ENCODE data around the gene EIF2S2. TPM values are rescaled to one million over a fixed set of nuclear protein-coding genes. Genes with fewer than 3 reads are reported as not detected.

EIF2S2 gene
- total RNA-seq, 2 experiments from 2014 or later, result 87.7 to 106 TPM

- no peak overlapping the region for H3K27ac Mint-ChIP-seq
- H3K4me3 Mint-ChIP-seq, result no peak overlapping the region
- CTCF ChIA-PET, result no interaction called here
- H3K4me1 Mint-ChIP-seq, result peaks cover 3% of the 10 kb centered on the region
- peaks cover 74% of the 10 kb centered on the region for H3K36me3 Mint-ChIP-seq
- DNase-seq (no peak), ATAC-seq (no peak)
- no peaks in the 10 kb centered on the region for H3K9me3 Mint-ChIP-seq (ENCODE audit: low read depth)
- H3K27me3 Mint-ChIP-seq, result no peaks in the 10 kb centered on the region
Measured at GRCh38 chr20:34093895-34094294, 18.1 kb downstream of the EIF2S2 start.

- H3K36me3 Mint-ChIP-seq, result peaks cover 73% of the 10 kb centered on the region
- H3K27me3 Mint-ChIP-seq, result no peaks in the 10 kb centered on the region
- CTCF ChIA-PET, result interaction anchor here (1.2 kb wide), 1 partner anchor 9 kb away, joined by 3 read pairs; no protein-coding TSS in a partner anchor
- no peak for DNase-seq
- H3K4me1 Mint-ChIP-seq, result peaks cover 5% of the 10 kb centered on the region
- no peak for ATAC-seq
- H3K9me3 Mint-ChIP-seq (ENCODE audit: low read depth), result no peaks in the 10 kb centered on the region
- no peak overlapping the region for H3K27ac Mint-ChIP-seq
- H3K4me3 Mint-ChIP-seq, result no peak overlapping the region
Measured at GRCh38 chr20:34091637-34092200, 20.3 kb downstream of the EIF2S2 start.

DNA sequence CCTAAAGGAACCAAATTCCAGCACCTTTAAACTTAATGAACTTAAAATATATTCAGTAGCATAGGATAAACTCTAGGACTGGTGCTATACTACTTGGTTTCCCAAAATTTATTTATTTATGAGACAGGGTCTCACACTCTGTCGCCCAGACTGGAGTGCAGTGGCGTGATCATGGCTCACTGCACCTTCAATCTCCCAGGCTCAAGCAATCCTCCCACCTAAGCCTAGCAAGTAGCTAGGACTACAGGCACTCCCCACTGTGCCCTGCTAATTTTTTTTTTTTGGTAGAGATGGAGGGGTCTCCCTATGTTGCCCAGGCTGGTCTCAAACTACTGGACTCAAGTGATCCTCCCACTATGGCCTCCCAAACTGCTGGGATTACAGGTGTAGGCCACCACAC, 21.4 kb downstream of the EIF2S2 start:
- DNase-seq, result no peak
- H3K4me3 Mint-ChIP-seq, result no peak overlapping the region
- H3K9me3 Mint-ChIP-seq (ENCODE audit: low read depth), result no peaks in the 10 kb centered on the region
- no peak overlapping the region for H3K27ac Mint-ChIP-seq
- no peak for ATAC-seq
- H3K36me3 Mint-ChIP-seq, result peaks cover 66% of the 10 kb centered on the region
- no peaks in the 10 kb centered on the region for H3K27me3 Mint-ChIP-seq
- H3K4me1 Mint-ChIP-seq, result peaks cover 5% of the 10 kb centered on the region
- CTCF ChIA-PET, result interaction anchor here (1.2 to 1.3 kb wide), 2 partner anchors 10 to 37 kb away, joined by 3 read pairs; no protein-coding TSS in a partner anchor

DNA sequence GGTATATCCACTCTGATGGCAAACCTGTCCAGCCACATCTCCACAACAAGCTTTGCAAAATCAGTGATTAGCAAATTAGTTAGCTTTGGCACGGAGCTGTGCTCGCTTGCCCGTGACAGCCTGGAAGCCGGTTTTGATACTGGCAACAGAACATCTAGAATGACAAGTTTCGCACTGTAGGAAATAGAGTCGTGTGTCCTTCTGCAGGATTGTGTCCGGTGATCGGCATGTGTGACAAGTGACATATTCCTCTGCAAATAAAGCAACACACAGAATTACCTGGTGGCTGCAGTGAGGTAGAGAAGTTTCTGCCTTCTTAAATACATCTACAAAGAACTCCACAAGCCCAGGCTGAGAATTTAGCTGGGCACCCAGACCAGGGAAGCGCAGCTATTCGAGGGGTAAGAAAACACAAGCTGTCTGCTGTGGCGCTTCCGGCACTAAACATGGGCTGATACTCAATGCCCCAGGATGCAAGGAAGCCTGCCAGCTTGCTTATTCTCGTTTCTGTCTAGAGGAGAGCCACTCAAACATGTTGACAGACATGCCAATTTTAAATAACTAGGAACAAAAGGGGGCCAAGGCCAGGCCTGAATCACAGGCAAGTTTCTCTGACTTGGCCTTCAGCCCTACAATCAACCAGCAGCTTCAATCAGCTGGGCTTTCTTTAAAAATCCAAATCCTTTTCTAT, 22.2 kb downstream of the EIF2S2 start:
- ATAC-seq (no peak), DNase-seq (no peak)
- Mint-ChIP-seq H3K4me3 (no peak overlapping the region), H3K27ac (no peak overlapping the region), H3K9me3 (ENCODE audit: low read depth) (no peaks in the 10 kb centered on the region), H3K4me1 (peaks cover 5% of the 10 kb centered on the region), H3K27me3 (no peaks in the 10 kb centered on the region), H3K36me3 (peaks cover 66% of the 10 kb centered on the region)
- CTCF ChIA-PET, result interaction anchor here (1.2 to 1.3 kb wide), 2 partner anchors 11 to 36 kb away, joined by 3 read pairs; no protein-coding TSS in a partner anchor

DNA sequence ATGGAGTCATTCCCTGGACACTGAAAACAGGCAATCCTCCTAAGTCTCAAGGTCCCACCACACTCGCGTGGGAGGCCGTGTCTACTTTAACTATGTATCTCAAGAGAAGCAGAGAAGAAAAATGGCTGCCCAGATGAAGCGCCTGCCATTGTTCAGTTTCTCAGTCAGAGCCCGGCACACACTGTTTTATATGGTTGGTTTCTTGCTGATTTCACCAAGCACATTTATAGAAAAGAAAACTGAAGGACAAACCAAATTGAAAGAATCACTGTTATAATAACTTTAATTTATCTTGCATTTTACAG, 22.9 kb downstream of the EIF2S2 start:
- CTCF ChIA-PET, result no interaction called here
- Mint-ChIP-seq H3K27ac (no peak overlapping the region), H3K36me3 (peaks cover 67% of the 10 kb centered on the region), H3K4me1 (peaks cover 5% of the 10 kb centered on the region), H3K27me3 (no peaks in the 10 kb centered on the region), H3K4me3 (no peak overlapping the region), H3K9me3 (ENCODE audit: low read depth) (no peaks in the 10 kb centered on the region)
- DNase-seq, result no peak
- ATAC-seq, result no peak

DNA sequence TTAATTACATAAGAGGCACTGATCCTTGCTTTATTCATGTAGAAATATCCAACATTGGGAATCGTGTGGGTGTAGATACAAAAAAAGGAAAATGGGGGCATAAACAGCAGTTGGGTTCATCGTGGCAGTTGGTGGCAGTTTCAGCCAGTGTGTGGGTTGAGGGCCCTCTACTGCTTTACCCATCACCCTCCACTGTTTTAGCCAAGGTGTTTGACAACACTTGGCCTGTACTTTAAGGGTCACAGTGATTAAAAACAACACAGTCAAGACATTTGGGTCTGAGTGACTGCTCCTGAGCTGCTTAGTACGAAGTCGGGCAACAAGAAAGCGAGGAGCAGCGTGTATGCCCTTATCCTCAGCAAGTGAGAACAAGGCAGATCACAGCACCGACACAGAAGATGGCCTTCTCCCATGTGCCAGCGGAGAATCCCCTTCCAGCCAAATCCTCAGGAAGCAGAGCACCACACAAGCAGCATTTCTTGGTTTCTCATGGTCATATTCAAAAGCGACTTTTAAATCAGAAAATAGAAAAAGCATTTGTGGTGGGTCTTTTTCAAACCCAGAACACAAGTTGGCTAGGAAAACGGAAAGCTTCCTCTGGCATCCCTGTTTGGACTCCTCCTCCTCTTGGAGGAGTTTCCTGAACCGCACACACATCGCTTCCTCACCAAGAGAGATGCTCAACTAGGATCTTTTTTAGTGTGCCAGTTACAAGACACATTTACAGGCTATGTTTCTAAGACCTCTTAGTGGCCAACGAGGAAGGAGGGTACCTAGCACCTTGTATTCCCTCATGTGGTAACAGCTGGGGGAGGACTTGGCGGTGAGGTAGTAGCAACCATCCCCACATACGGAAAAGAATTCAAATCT, 23.5 kb downstream of the EIF2S2 start:
- peaks cover 5% of the 10 kb centered on the region for H3K4me1 Mint-ChIP-seq
- H3K4me3 Mint-ChIP-seq, result no peak overlapping the region
- CTCF ChIA-PET, result no interaction called here
- no peak for DNase-seq
- no peak for ATAC-seq
- peak overlapping the region; percentile 33 for H3K27ac Mint-ChIP-seq
- H3K36me3 Mint-ChIP-seq, result peaks cover 62% of the 10 kb centered on the region
- H3K27me3 Mint-ChIP-seq, result no peaks in the 10 kb centered on the region
- no peaks in the 10 kb centered on the region for H3K9me3 Mint-ChIP-seq (ENCODE audit: low read depth)

DNA sequence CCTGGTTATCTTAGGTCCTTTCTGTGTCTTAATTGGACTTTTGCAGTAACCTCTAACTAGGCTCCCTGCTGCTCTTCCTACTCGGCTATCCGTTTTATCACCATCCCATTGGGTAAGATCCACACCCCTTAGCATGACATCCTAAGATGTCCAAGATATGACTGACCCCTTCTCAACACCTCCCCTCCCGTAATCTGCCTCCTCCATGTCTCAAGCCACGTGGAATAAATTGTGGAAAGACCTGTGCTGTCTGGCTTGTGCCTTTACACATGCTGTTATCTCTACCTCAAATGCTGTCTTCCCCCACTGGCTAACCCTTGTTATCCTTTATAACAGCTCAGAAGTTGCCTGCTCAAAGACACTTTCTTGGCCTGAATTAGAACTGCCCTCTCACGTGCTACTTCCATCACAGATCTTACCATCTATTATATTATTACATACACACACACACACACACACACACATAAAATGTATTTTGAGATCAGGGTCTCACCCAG, 26.5 kb downstream of the EIF2S2 start:
- peaks cover 46% of the 10 kb centered on the region for H3K36me3 Mint-ChIP-seq
- no peak overlapping the region for H3K27ac Mint-ChIP-seq
- DNase-seq (no peak), ATAC-seq (no peak)
- no peaks in the 10 kb centered on the region for H3K9me3 Mint-ChIP-seq (ENCODE audit: low read depth)
- CTCF ChIA-PET, result no interaction called here
- H3K4me1 Mint-ChIP-seq, result peaks cover 5% of the 10 kb centered on the region
- no peaks in the 10 kb centered on the region for H3K27me3 Mint-ChIP-seq
- H3K4me3 Mint-ChIP-seq, result no peak overlapping the region

DNA sequence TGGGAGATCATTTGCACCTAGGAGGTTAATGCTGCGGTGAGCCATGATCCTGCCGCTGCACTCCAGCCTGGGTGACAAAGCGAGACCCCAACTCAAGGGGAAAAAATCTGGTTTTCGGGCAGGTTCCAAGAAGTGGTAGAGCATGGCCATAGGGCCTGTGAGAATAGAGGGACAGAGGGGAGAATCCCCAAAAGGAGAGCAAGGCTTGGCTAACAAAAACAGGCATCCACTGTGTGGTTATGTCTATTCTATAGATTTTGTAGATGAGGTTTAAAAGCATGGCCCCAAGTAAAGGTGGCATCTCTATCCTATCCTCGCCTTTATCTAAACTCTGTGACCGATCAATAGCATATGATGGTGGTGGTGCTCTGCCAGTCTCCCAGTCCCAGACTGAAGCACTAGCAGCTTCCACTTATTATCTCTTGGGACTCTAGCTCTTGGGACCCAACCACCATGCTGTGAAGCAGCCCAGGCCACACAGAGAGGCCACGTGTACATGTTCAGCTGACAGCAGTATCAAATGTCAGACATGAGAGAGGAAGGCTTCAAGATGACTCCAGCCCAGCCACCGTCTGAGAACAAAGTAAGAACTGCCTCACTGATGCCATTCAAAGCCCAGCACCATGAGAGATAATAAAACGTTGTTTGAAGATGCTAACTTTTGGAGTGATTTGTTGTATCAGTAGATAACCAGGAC, 27.7 kb downstream of the EIF2S2 start:
- Mint-ChIP-seq H3K36me3 (peaks cover 41% of the 10 kb centered on the region), H3K27ac (peak overlapping the region; percentile 35)

GRCh38 chr20:34083781-34084180, 28.3 kb downstream of the EIF2S2 start:
- Mint-ChIP-seq H3K27me3 (no peaks in the 10 kb centered on the region), H3K36me3 (peaks cover 37% of the 10 kb centered on the region), H3K4me3 (no peak overlapping the region), H3K9me3 (ENCODE audit: low read depth) (no peaks in the 10 kb centered on the region), H3K27ac (no peak overlapping the region), H3K4me1 (peaks cover 5% of the 10 kb centered on the region)
- DNase-seq (no peak), ATAC-seq (no peak)
- CTCF ChIA-PET, result no interaction called here

More for the DNA sequence above, 27.7 kb downstream of the EIF2S2 start:
- Mint-ChIP-seq H3K4me1 (peaks cover 5% of the 10 kb centered on the region), H3K27me3 (no peaks in the 10 kb centered on the region), H3K4me3 (no peak overlapping the region), H3K9me3 (ENCODE audit: low read depth) (no peaks in the 10 kb centered on the region)
- CTCF ChIA-PET, result no interaction called here
- no peak for ATAC-seq
- DNase-seq, result no peak

DNA sequence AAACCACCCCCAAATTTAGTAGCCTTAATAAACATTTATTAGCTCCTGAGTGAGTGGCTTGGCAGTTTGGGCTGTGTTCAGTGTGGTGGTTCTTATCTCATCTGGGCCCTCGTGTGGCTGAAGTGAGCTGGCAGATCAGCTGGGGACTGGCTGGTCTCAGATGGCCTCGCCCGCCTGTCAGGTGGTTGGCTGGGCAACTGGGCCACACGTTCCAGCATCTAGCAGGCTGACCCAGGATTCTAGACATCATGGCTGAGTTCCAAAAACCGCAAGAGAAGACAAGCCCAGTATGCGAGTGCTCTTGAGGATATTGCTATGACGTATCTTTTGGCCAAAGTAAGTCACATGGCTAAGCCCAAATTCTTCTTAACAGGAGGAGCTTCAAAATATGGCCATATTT, 28.9 kb downstream of the EIF2S2 start:
- Mint-ChIP-seq H3K27ac (no peak overlapping the region), H3K4me3 (no peak overlapping the region), H3K9me3 (ENCODE audit: low read depth) (no peaks in the 10 kb centered on the region), H3K27me3 (no peaks in the 10 kb centered on the region), H3K36me3 (peaks cover 32% of the 10 kb centered on the region), H3K4me1 (peaks cover 1% of the 10 kb centered on the region)
- CTCF ChIA-PET, result interaction anchor here (1.1 to 2.0 kb wide), 5 partner anchors 9 to 47 kb away, joined by 3 to 6 read pairs (median 3); no protein-coding TSS in a partner anchor
- ATAC-seq (no peak), DNase-seq (no peak)

GRCh38 chr20:34082232-34082887, 29.7 kb downstream of the EIF2S2 start:
- CTCF ChIA-PET, result interaction anchor here (1.1 to 2.0 kb wide), 5 partner anchors 9 to 48 kb away, joined by 3 to 6 read pairs (median 3); no protein-coding TSS in a partner anchor
- no peaks in the 10 kb centered on the region for H3K27me3 Mint-ChIP-seq
- H3K36me3 Mint-ChIP-seq, result peaks cover 28% of the 10 kb centered on the region

GRCh38 chr20:34079818-34080217, 32.2 kb downstream of the EIF2S2 start:
- peaks cover 23% of the 10 kb centered on the region for H3K36me3 Mint-ChIP-seq
- CTCF ChIA-PET, result interaction anchor here (1.4 to 2.6 kb wide), 2 partner anchors 9 to 11 kb away, joined by 3 to 13 read pairs; no protein-coding TSS in a partner anchor

More at GRCh38 chr20:34082232-34082887, 29.7 kb downstream of the EIF2S2 start:
- DNase-seq (no peak), ATAC-seq (no peak)
- Mint-ChIP-seq H3K27ac (no peak overlapping the region), H3K4me3 (no peak overlapping the region), H3K4me1 (no peaks in the 10 kb centered on the region), H3K9me3 (ENCODE audit: low read depth) (no peaks in the 10 kb centered on the region)

More at GRCh38 chr20:34079818-34080217, 32.2 kb downstream of the EIF2S2 start:
- H3K9me3 Mint-ChIP-seq (ENCODE audit: low read depth), result no peaks in the 10 kb centered on the region
- no peak for ATAC-seq
- no peak for DNase-seq
- no peaks in the 10 kb centered on the region for H3K27me3 Mint-ChIP-seq
- H3K4me1 Mint-ChIP-seq, result no peaks in the 10 kb centered on the region
- H3K4me3 Mint-ChIP-seq, result no peak overlapping the region
- H3K27ac Mint-ChIP-seq, result no peak overlapping the region

Measured in activated CD8-positive, alpha-beta memory T cell treated with anti-CD3 and anti-CD28 coated beads, Interleukin-2, amount 10 ng/mL, durations not matched to agents 7 days and 5 days (primary cell).